ENCODE results near the gene DOCK1.

The DOCK1 gene

GRCh38 chr10:127215866-127216265, 310.6 kb downstream of the DOCK1 start:
- no peaks in the 10 kb centered on the region for H3K27me3 ChIP-seq (ENCODE audit: insufficient read depth, poor library complexity, severe bottlenecking)
- no peaks in the 10 kb centered on the region for H3K9me3 ChIP-seq (ENCODE audit: severe bottlenecking)
- DNase-seq (ENCODE audit: low spot score) (no peak), ATAC-seq (ENCODE audit: low read depth) (no peak)
- peaks cover 11% of the 10 kb centered on the region for H3K4me1 ChIP-seq (ENCODE audit: insufficient read depth, poor library complexity, severe bottlenecking)
- H3K36me3 ChIP-seq (ENCODE audit: low read depth), result no peaks in the 10 kb centered on the region
- H3K4me3 ChIP-seq (ENCODE audit: severe bottlenecking), result no peak overlapping the region
- H3K27ac ChIP-seq (ENCODE audit: poor library complexity, severe bottlenecking), result no peak overlapping the region
- TF ChIP-seq, protein P1, sequence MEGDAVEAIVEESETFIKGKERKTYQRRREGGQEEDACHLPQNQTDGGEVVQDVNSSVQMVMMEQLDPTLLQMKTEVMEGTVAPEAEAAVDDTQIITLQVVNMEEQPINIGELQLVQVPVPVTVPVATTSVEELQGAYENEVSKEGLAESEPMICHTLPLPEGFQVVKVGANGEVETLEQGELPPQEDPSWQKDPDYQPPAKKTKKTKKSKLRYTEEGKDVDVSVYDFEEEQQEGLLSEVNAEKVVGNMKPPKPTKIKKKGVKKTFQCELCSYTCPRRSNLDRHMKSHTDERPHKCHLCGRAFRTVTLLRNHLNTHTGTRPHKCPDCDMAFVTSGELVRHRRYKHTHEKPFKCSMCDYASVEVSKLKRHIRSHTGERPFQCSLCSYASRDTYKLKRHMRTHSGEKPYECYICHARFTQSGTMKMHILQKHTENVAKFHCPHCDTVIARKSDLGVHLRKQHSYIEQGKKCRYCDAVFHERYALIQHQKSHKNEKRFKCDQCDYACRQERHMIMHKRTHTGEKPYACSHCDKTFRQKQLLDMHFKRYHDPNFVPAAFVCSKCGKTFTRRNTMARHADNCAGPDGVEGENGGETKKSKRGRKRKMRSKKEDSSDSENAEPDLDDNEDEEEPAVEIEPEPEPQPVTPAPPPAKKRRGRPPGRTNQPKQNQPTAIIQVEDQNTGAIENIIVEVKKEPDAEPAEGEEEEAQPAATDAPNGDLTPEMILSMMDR (IDR thresholded peaks at IDR 0.05; ENCODE audit: poor library complexity, severe bottlenecking), result no peak

DNA sequence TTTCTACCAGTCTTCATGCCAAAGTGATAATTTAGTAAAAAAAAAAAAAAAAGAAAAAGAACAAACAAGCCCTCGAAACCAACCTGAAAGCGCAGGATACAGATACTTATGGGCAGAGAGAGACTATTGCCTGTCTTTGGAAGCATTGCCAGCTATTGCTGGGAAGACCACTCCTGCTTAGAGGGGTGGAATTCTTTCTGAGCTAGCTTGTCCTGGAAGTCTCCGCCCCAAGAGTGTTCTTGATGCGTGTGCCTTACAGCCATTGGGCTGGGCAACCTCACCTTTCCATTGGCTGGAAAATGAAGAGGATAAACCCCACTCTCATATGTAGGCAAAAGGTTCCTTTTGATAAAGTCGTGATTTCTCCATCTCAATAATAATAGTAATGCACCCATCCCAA, 311.0 kb downstream of the DOCK1 start:
- H3K4me1 ChIP-seq (ENCODE audit: insufficient read depth, poor library complexity, severe bottlenecking), result peaks cover 11% of the 10 kb centered on the region
- ATAC-seq (ENCODE audit: low read depth) (no peak), DNase-seq (ENCODE audit: low spot score) (no peak)
- no peaks in the 10 kb centered on the region for H3K9me3 ChIP-seq (ENCODE audit: severe bottlenecking)
- H3K27ac ChIP-seq (ENCODE audit: poor library complexity, severe bottlenecking), result no peak overlapping the region
- H3K4me3 ChIP-seq (ENCODE audit: severe bottlenecking), result no peak overlapping the region
- TF ChIP-seq, protein P1 (IDR thresholded peaks at IDR 0.05; ENCODE audit: poor library complexity, severe bottlenecking), result no peak
- no peaks in the 10 kb centered on the region for H3K36me3 ChIP-seq (ENCODE audit: low read depth)
- H3K27me3 ChIP-seq (ENCODE audit: insufficient read depth, poor library complexity, severe bottlenecking), result no peaks in the 10 kb centered on the region

- H3K27me3 ChIP-seq (ENCODE audit: insufficient read depth, poor library complexity, severe bottlenecking), result no peaks in the 10 kb centered on the region
- peaks cover 11% of the 10 kb centered on the region for H3K4me1 ChIP-seq (ENCODE audit: insufficient read depth, poor library complexity, severe bottlenecking)
- no peak for DNase-seq (ENCODE audit: low spot score)
- ATAC-seq (ENCODE audit: low read depth), result peak; percentile 73
- TF ChIP-seq, protein P1 (IDR thresholded peaks at IDR 0.05; ENCODE audit: poor library complexity, severe bottlenecking), result no peak
- H3K27ac ChIP-seq (ENCODE audit: poor library complexity, severe bottlenecking), result no peak overlapping the region
- H3K9me3 ChIP-seq (ENCODE audit: severe bottlenecking), result no peaks in the 10 kb centered on the region
- no peak overlapping the region for H3K4me3 ChIP-seq (ENCODE audit: severe bottlenecking)
- no peaks in the 10 kb centered on the region for H3K36me3 ChIP-seq (ENCODE audit: low read depth)
Measured at GRCh38 chr10:127216786-127217185, 311.6 kb downstream of the DOCK1 start.

DNA sequence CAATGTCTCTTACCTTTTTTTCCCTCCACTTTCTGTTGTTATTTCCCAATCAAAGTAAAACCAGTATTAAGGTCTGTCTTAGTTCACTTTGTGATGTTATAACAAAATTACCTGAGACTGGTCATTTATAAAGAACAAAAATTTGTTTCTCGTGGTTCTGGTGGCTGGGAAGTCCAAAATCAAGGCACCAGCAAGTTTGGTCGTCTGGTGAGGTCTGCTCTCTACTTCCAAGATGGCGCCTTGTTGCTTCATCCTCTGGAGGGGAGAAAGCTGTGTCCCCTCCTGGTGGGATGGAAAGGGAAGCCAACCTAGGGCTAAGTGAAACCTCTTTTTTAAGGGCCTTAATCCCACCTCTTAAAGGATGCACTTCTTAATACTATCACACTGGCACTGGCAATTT, 313.4 kb downstream of the DOCK1 start:
- ATAC-seq (ENCODE audit: low read depth), result no peak
- no peak for DNase-seq (ENCODE audit: low spot score)
- no peak overlapping the region for H3K27ac ChIP-seq (ENCODE audit: poor library complexity, severe bottlenecking)

GRCh38 chr10:127221281-127221680, 316.1 kb downstream of the DOCK1 start:
- DNase-seq (ENCODE audit: low spot score), result no peak

More for the DNA sequence above, 313.4 kb downstream of the DOCK1 start:
- Histone ChIP-seq H3K9me3 (ENCODE audit: severe bottlenecking) (no peaks in the 10 kb centered on the region), H3K4me3 (ENCODE audit: severe bottlenecking) (no peak overlapping the region), H3K27me3 (ENCODE audit: insufficient read depth, poor library complexity, severe bottlenecking) (no peaks in the 10 kb centered on the region), H3K36me3 (ENCODE audit: low read depth) (no peaks in the 10 kb centered on the region), H3K4me1 (ENCODE audit: insufficient read depth, poor library complexity, severe bottlenecking) (peaks cover 11% of the 10 kb centered on the region)
- TF ChIP-seq, protein P1 (IDR thresholded peaks at IDR 0.05; ENCODE audit: poor library complexity, severe bottlenecking), result no peak

More at GRCh38 chr10:127221281-127221680, 316.1 kb downstream of the DOCK1 start:
- no peak for ATAC-seq (ENCODE audit: low read depth)
- TF ChIP-seq, protein P1 (IDR thresholded peaks at IDR 0.05; ENCODE audit: poor library complexity, severe bottlenecking), result no peak
- Histone ChIP-seq H3K9me3 (ENCODE audit: severe bottlenecking) (no peaks in the 10 kb centered on the region), H3K27ac (ENCODE audit: poor library complexity, severe bottlenecking) (no peak overlapping the region), H3K27me3 (ENCODE audit: insufficient read depth, poor library complexity, severe bottlenecking) (no peaks in the 10 kb centered on the region), H3K4me1 (ENCODE audit: insufficient read depth, poor library complexity, severe bottlenecking) (peaks cover 10% of the 10 kb centered on the region), H3K36me3 (ENCODE audit: low read depth) (no peaks in the 10 kb centered on the region), H3K4me3 (ENCODE audit: severe bottlenecking) (no peak overlapping the region)

Measured in RWPE2 (cell line).